DMS153 treated with DMSO at 0.1 percent for 48 hours (cell line): ENCODE results near the gene KLK6.
"Not testable (repeated sequence)": the region's sequence is repeated elsewhere in the genome, so short reads cannot be mapped to it uniquely, and the experiment has no call there.

Source experiments
- DNase-seq: peaks from one replicate; lab custom pipeline; 2025; ENCODE audit not compliant: unreplicated experiment; lab: John Stamatoyannopoulos, UW

KLK6 gene

GRCh38 chr19:50994129-50994528 lies 24.7 kb upstream of the KLK6 start:
- DNase-seq, result no peak

GRCh38 chr19:50992666-50993035 lies 23.3 kb upstream of the KLK6 start:
- DNase-seq, result no peak

- DNase-seq, result not testable (repeated sequence)
Observed at GRCh38 chr19:50984416-50984815, 15.0 kb upstream of the KLK6 start.

GRCh38 chr19:50983625-50984292 lies 14.4 kb upstream of the KLK6 start, which contains the start of gene KLK7:
Gene KLK7 (minus strand): TSS chr19:50983917. CDS start chr19:50982399, 1,518 bp downstream.
- DNase-seq, result no peak

GRCh38 chr19:50982186-50982585 lies 12.8 kb upstream of the KLK6 start:
- no peak for DNase-seq

GRCh38 chr19:50981587-50982146 lies 12.3 kb upstream of the KLK6 start:
- DNase-seq, result no peak

GRCh38 chr19:50980208-50980607 lies 10.8 kb upstream of the KLK6 start:
- no peak for DNase-seq

- no peak for DNase-seq
Observed at GRCh38 chr19:50979758-50980157, 10.4 kb upstream of the KLK6 start.

GRCh38 chr19:50978772-50979390 lies 9.5 kb upstream of the KLK6 start:
- no peak for DNase-seq

GRCh38 chr19:50977626-50978025 lies 8.2 kb upstream of the KLK6 start:
- no peak for DNase-seq

GRCh38 chr19:50975766-50976165 lies 6.4 kb upstream of the KLK6 start:
- no peak for DNase-seq

GRCh38 chr19:50974702-50975556 lies 5.5 kb upstream of the KLK6 start:
- DNase-seq, result no peak

GRCh38 chr19:50972795-50973376 lies 3.5 kb upstream of the KLK6 start:
- no peak for DNase-seq

- DNase-seq, result not testable (repeated sequence)
Observed at GRCh38 chr19:50969810-50970209, 419 bp upstream of the KLK6 start.

GRCh38 chr19:50968716-50969412 lies 527 bp downstream of the KLK6 start:
- DNase-seq, result no peak

- no peak for DNase-seq
Observed at GRCh38 chr19:50967929-50968715, 1.3 kb downstream of the KLK6 start.

GRCh38 chr19:50964266-50964665 lies 5.1 kb downstream of the KLK6 start:
- no peak for DNase-seq

- no peak for DNase-seq
Observed at GRCh38 chr19:50963381-50963780, 6.0 kb downstream of the KLK6 start.

GRCh38 chr19:50962245-50962644 lies 7.1 kb downstream of the KLK6 start:
- no peak for DNase-seq
